WTC11 (cell line): Measurements from ENCODE around the gene MSL3B.

Experiments
- ATAC-seq: fragments of 200-7000 bp; cut with Tn5 transposase; 2 replicates; pipeline ENCODE4 v1.10.0; 2021; ENCODE audit warnings: mild to moderate bottlenecking, moderate library complexity
- CTCF ChIA-PET: fragments of 300-600 bp; sonication (Branson Sonifier 250); formaldehyde crosslinking; loops from one replicate; lab custom pipeline; 2021; ENCODE audit warnings: antibody characterized with exemption; lab: Charles Lee
- POLR2A ChIA-PET: fragments of 350-600 bp; sonication (Branson Sonifier 250); formaldehyde crosslinking; loops from one replicate; lab custom pipeline; 2021; ENCODE audit warnings: antibody characterized with exemption; lab: Charles Lee
- DNase-seq: peaks from one replicate; pipeline ENCODE4 v3.0.0; 2021; ENCODE audit warnings: low spot score
- H3K27ac Mint-ChIP-seq: 2 replicates; pipeline ENCODE4 v1.8.0; 2021; ENCODE audit warnings: mixed read lengths
- H3K27me3 Mint-ChIP-seq: 2 replicates; pipeline ENCODE4 v1.8.0; 2021; ENCODE audit warnings: low read depth, mild to moderate bottlenecking, moderate library complexity, mixed read lengths
- H3K36me3 Mint-ChIP-seq: 2 replicates; pipeline ENCODE4 v1.8.0; 2021; ENCODE audit warnings: mixed read lengths
- H3K4me1 Mint-ChIP-seq: 2 replicates; pipeline ENCODE4 v1.8.0; 2022; ENCODE audit warnings: mixed read lengths
- H3K4me3 Mint-ChIP-seq: 2 replicates; pipeline ENCODE4 v1.8.0; 2021; ENCODE audit warnings: mild to moderate bottlenecking, moderate library complexity, mixed read lengths
- H3K9me3 Mint-ChIP-seq: 2 replicates; pipeline ENCODE4 v1.8.0; 2021; ENCODE audit warnings: mixed read lengths
- ATF1 ChIP-seq: sonication (generic); formaldehyde crosslinking; IDR thresholded peaks from 2 replicates; pipeline ENCODE4 v1.8.1; 2023; ENCODE audit warnings: mild to moderate bottlenecking, moderate library complexity, missing genetic modification reagents
- ETV6 ChIP-seq: sonication (generic); formaldehyde crosslinking; IDR thresholded peaks from 2 replicates; pipeline ENCODE4 v1.8.1; 2022; ENCODE audit warnings: mild to moderate bottlenecking, missing genetic modification reagents
- FOXJ3 ChIP-seq: sonication (generic); formaldehyde crosslinking; IDR thresholded peaks from 2 replicates; pipeline ENCODE4 v1.9.0; 2021; ENCODE audit warnings: missing genetic modification reagents, mild to moderate bottlenecking, borderline replicate concordance
- JAZF1 ChIP-seq: fragments of 250-450 bp; sonication (Bioruptor Pico); IDR thresholded peaks from 2 replicates; pipeline ENCODE4 v1.9.0; 2021; ENCODE audit warnings: moderate library complexity, mild to moderate bottlenecking, inconsistent platforms
- MYBL2 ChIP-seq: sonication (generic); formaldehyde crosslinking; IDR thresholded peaks from 2 replicates; pipeline ENCODE4 v1.8.1; 2023; ENCODE audit warnings: mild to moderate bottlenecking, moderate library complexity, missing genetic modification reagents
- NFYB ChIP-seq: sonication (generic); formaldehyde crosslinking; conservative IDR thresholded peaks from 2 replicates; pipeline ENCODE4 v1.8.0; 2022; ENCODE audit warnings: low read depth, missing genetic modification reagents
- NR2C2 ChIP-seq: sonication (generic); formaldehyde crosslinking; IDR thresholded peaks from 2 replicates; pipeline ENCODE4 v1.8.0; 2022; ENCODE audit warnings: mild to moderate bottlenecking, missing genetic modification reagents
- NR3C1 ChIP-seq: sonication (generic); formaldehyde crosslinking; conservative IDR thresholded peaks from 2 replicates; pipeline ENCODE4 v1.8.1; 2023; ENCODE audit warnings: low read depth, mild to moderate bottlenecking, missing genetic modification reagents
- OVOL2 ChIP-seq: fragments of 250-450 bp; sonication (Bioruptor Pico); IDR thresholded peaks from 2 replicates; pipeline ENCODE4 v1.9.0; 2021; ENCODE audit warnings: mild to moderate bottlenecking, borderline replicate concordance
- PRRX2 ChIP-seq: fragments of 250-450 bp; sonication (Bioruptor Pico); IDR thresholded peaks from 2 replicates; pipeline ENCODE4 v1.8.0; 2021; ENCODE audit warnings: mild to moderate bottlenecking
- SMAD3 ChIP-seq: sonication (generic); formaldehyde crosslinking; IDR thresholded peaks from 2 replicates; pipeline ENCODE4 v1.8.0; 2022; ENCODE audit warnings: missing genetic modification reagents, mild to moderate bottlenecking, borderline replicate concordance
- TEAD1 ChIP-seq: sonication (generic); formaldehyde crosslinking; IDR thresholded peaks from 2 replicates; pipeline ENCODE4 v1.8.0; 2022; ENCODE audit warnings: mild to moderate bottlenecking, missing genetic modification reagents
- TP53 ChIP-seq: sonication (generic); formaldehyde crosslinking; IDR thresholded peaks from 2 replicates; pipeline ENCODE4 v1.8.1; 2023; ENCODE audit warnings: mild to moderate bottlenecking, missing genetic modification reagents
- ZBTB21 ChIP-seq: sonication (generic); formaldehyde crosslinking; IDR thresholded peaks from 2 replicates; pipeline ENCODE4 v1.8.1; 2023; ENCODE audit warnings: mild to moderate bottlenecking, missing genetic modification reagents, borderline replicate concordance
- ZNF138 ChIP-seq: sonication (generic); formaldehyde crosslinking; conservative IDR thresholded peaks from 2 replicates; pipeline ENCODE4 v1.8.1; 2022; ENCODE audit warnings: mild to moderate bottlenecking, moderate library complexity, missing genetic modification reagents
- ZNF219 ChIP-seq: sonication (generic); formaldehyde crosslinking; IDR thresholded peaks from 2 replicates; pipeline ENCODE4 v1.8.0; 2023; ENCODE audit warnings: missing genetic modification reagents, mild to moderate bottlenecking, borderline replicate concordance
- ZNF232 ChIP-seq: sonication (generic); formaldehyde crosslinking; IDR thresholded peaks from 2 replicates; pipeline ENCODE4 v1.8.0; 2022; ENCODE audit warnings: mild to moderate bottlenecking, missing genetic modification reagents
- ZNF263 ChIP-seq: sonication (generic); formaldehyde crosslinking; IDR thresholded peaks from 2 replicates; pipeline ENCODE4 v1.8.1; 2022; ENCODE audit warnings: low read depth, mild to moderate bottlenecking, moderate library complexity, missing genetic modification reagents
- ZNF416 ChIP-seq: fragments of 250-450 bp; sonication (Bioruptor Pico); IDR thresholded peaks from 2 replicates; pipeline ENCODE4 v1.9.0; 2021; ENCODE audit warnings: mild to moderate bottlenecking, inconsistent platforms
- TF ChIP-seq, protein P1 (sequence below): sonication (generic); formaldehyde crosslinking; IDR thresholded peaks from 2 replicates; pipeline ENCODE4 v1.8.1; 2022; ENCODE audit warnings: mild to moderate bottlenecking, missing genetic modification reagents, moderate library complexity, borderline replicate concordance
- TF ChIP-seq, protein P2 (sequence below): sonication (generic); formaldehyde crosslinking; IDR thresholded peaks from 2 replicates; pipeline ENCODE4 v1.8.1; 2022; ENCODE audit warnings: missing genetic modification reagents, borderline replicate concordance
- TF ChIP-seq, protein P3 (sequence below): sonication (generic); formaldehyde crosslinking; IDR thresholded peaks from 2 replicates; pipeline ENCODE4 v1.8.1; 2023; ENCODE audit warnings: mild to moderate bottlenecking, missing genetic modification reagents, borderline replicate concordance
- TF ChIP-seq, protein P4 (sequence below): sonication (generic); formaldehyde crosslinking; IDR thresholded peaks from 2 replicates; pipeline ENCODE4 v1.8.0; 2022; ENCODE audit warnings: missing genetic modification reagents
- TF ChIP-seq, protein P5 (sequence below): sonication (generic); formaldehyde crosslinking; IDR thresholded peaks from 2 replicates; pipeline ENCODE4 v1.8.0; 2022; ENCODE audit warnings: mild to moderate bottlenecking, missing genetic modification reagents

MSL3B gene

DNA sequence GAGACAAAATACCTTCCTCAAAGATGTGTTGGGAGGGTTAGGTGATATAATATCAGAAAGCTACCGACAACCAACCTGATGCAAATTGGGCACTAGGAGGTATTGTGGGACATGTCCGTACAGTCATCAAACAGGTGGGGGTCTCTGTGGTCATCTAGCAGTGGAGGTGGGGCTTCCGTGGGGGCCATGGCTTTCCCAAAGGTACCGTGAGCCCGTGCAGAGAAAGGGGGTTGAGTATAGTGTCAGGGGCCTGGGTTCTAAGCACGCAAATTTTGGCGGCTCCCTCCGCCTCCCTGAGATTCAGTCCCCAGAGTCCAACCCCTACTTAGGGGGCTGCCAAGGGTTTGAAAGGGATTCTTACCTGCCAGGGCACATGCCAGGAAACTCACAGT lies 46.5 kb downstream of the MSL3B start (continued):
- TF ChIP-seq, protein P1, sequence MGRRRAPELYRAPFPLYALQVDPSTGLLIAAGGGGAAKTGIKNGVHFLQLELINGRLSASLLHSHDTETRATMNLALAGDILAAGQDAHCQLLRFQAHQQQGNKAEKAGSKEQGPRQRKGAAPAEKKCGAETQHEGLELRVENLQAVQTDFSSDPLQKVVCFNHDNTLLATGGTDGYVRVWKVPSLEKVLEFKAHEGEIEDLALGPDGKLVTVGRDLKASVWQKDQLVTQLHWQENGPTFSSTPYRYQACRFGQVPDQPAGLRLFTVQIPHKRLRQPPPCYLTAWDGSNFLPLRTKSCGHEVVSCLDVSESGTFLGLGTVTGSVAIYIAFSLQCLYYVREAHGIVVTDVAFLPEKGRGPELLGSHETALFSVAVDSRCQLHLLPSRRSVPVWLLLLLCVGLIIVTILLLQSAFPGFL (CRISPR knock-in tag): no peak

DNA sequence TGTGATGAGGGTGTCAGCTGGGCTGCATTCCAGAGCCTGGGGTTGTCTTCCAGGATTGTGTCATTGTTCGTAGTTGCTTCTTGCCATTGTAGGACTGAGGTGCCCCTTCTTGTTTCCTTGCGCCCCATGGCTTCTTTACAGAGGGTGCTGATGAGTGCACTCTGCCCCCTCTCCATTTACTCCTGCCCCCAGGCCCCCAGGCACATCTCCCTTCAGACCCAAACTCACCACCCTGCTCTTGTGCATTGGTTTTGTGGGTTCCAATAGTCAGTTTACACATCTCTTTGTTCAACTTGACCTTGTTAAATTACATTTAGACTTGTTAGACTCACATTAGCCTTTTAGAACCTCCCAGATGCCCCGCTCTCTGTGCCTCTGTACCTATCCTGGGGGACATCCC lies 47.0 kb downstream of the MSL3B start:
- Mint-ChIP-seq H3K4me1 (peaks cover 5% of the 10 kb centered on the region; the same call in 1 of the 2 replicates), H3K27ac (no peak overlapping the region), H3K27me3 (no peaks in the 10 kb centered on the region), H3K4me3 (no peak overlapping the region), H3K36me3 (no peaks in the 10 kb centered on the region), H3K9me3 (peaks cover 1% of the 10 kb centered on the region; the same call in 1 of the 2 replicates)
- TF ChIP-seq TP53 (CRISPR knock-in tag) (no peak), ZNF232 (CRISPR knock-in tag) (no peak), MYBL2 (CRISPR knock-in tag) (no peak), ATF1 (CRISPR knock-in tag) (no peak), SMAD3 (CRISPR knock-in tag) (no peak), ETV6 (CRISPR knock-in tag) (no peak), ZNF219 (CRISPR knock-in tag) (no peak), TEAD1 (CRISPR knock-in tag) (no peak), ZNF263 (CRISPR knock-in tag) (no peak), PRRX2 (CRISPR knock-in tag) (no peak)
- TF ChIP-seq, protein P2, sequence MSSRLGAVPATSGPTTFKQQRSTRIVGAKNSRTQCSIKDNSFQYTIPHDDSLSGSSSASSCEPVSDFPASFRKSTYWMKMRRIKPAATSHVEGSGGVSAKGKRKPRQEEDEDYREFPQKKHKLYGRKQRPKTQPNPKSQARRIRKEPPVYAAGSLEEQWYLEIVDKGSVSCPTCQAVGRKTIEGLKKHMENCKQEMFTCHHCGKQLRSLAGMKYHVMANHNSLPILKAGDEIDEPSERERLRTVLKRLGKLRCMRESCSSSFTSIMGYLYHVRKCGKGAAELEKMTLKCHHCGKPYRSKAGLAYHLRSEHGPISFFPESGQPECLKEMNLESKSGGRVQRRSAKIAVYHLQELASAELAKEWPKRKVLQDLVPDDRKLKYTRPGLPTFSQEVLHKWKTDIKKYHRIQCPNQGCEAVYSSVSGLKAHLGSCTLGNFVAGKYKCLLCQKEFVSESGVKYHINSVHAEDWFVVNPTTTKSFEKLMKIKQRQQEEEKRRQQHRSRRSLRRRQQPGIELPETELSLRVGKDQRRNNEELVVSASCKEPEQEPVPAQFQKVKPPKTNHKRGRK (CRISPR knock-in tag): no peak
- TF ChIP-seq, protein P3, sequence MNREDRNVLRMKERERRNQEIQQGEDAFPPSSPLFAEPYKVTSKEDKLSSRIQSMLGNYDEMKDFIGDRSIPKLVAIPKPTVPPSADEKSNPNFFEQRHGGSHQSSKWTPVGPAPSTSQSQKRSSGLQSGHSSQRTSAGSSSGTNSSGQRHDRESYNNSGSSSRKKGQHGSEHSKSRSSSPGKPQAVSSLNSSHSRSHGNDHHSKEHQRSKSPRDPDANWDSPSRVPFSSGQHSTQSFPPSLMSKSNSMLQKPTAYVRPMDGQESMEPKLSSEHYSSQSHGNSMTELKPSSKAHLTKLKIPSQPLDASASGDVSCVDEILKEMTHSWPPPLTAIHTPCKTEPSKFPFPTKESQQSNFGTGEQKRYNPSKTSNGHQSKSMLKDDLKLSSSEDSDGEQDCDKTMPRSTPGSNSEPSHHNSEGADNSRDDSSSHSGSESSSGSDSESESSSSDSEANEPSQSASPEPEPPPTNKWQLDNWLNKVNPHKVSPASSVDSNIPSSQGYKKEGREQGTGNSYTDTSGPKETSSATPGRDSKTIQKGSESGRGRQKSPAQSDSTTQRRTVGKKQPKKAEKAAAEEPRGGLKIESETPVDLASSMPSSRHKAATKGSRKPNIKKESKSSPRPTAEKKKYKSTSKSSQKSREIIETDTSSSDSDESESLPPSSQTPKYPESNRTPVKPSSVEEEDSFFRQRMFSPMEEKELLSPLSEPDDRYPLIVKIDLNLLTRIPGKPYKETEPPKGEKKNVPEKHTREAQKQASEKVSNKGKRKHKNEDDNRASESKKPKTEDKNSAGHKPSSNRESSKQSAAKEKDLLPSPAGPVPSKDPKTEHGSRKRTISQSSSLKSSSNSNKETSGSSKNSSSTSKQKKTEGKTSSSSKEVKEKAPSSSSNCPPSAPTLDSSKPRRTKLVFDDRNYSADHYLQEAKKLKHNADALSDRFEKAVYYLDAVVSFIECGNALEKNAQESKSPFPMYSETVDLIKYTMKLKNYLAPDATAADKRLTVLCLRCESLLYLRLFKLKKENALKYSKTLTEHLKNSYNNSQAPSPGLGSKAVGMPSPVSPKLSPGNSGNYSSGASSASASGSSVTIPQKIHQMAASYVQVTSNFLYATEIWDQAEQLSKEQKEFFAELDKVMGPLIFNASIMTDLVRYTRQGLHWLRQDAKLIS (CRISPR knock-in tag): no peak
- ChIA-PET POLR2A (no interaction called here), CTCF (no interaction called here)
- DNase-seq (no peak), ATAC-seq (no peak)

DNA sequence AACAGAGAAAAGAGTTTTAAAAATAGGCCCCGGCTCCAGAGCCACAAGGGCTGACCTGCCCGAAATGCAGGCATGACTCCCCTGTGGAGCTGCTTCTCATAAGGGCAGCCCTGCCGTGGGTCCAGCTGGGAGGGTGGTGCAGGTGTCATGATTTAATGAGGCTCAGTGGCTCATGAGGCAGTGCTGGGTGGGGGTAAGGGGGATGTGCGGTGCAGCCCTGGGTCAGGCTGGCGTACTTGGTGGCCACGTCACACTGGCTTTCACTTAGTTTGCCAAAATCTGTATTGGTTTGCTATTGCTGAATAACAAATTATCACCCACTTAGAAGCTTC lies 47.4 kb downstream of the MSL3B start:
- Mint-ChIP-seq H3K9me3 (no peaks in the 10 kb centered on the region), H3K36me3 (no peaks in the 10 kb centered on the region), H3K27ac (no peak overlapping the region), H3K4me3 (no peak overlapping the region), H3K27me3 (no peaks in the 10 kb centered on the region), H3K4me1 (peaks cover 5% of the 10 kb centered on the region; the same call in 1 of the 2 replicates)
- DNase-seq: no peak
- ATAC-seq: no peak
- CTCF ChIA-PET: interaction anchor here (1.4 kb wide), 1 partner anchor 12 kb away, joined by 5 read pairs; no protein-coding TSS in a partner anchor
- POLR2A ChIA-PET: no interaction called here
- TF ChIP-seq NFYB: no peak
- no peak for TF ChIP-seq MYBL2 (CRISPR knock-in tag)
- TF ChIP-seq, protein P4, sequence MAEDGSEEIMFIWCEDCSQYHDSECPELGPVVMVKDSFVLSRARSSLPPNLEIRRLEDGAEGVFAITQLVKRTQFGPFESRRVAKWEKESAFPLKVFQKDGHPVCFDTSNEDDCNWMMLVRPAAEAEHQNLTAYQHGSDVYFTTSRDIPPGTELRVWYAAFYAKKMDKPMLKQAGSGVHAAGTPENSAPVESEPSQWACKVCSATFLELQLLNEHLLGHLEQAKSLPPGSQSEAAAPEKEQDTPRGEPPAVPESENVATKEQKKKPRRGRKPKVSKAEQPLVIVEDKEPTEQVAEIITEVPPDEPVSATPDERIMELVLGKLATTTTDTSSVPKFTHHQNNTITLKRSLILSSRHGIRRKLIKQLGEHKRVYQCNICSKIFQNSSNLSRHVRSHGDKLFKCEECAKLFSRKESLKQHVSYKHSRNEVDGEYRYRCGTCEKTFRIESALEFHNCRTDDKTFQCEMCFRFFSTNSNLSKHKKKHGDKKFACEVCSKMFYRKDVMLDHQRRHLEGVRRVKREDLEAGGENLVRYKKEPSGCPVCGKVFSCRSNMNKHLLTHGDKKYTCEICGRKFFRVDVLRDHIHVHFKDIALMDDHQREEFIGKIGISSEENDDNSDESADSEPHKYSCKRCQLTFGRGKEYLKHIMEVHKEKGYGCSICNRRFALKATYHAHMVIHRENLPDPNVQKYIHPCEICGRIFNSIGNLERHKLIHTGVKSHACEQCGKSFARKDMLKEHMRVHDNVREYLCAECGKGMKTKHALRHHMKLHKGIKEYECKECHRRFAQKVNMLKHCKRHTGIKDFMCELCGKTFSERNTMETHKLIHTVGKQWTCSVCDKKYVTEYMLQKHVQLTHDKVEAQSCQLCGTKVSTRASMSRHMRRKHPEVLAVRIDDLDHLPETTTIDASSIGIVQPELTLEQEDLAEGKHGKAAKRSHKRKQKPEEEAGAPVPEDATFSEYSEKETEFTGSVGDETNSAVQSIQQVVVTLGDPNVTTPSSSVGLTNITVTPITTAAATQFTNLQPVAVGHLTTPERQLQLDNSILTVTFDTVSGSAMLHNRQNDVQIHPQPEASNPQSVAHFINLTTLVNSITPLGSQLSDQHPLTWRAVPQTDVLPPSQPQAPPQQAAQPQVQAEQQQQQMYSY: no peak
- no peak for TF ChIP-seq FOXJ3
- no peak for TF ChIP-seq ZBTB21 (CRISPR knock-in tag)
- TF ChIP-seq JAZF1: no peak
- TF ChIP-seq NR3C1 (CRISPR knock-in tag): no peak
- no peak for TF ChIP-seq ZNF219 (CRISPR knock-in tag)
- TF ChIP-seq ZNF138 (CRISPR knock-in tag): no peak
- TF ChIP-seq, protein P5, sequence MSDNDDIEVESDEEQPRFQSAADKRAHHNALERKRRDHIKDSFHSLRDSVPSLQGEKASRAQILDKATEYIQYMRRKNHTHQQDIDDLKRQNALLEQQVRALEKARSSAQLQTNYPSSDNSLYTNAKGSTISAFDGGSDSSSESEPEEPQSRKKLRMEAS (CRISPR knock-in tag): no peak
- TF ChIP-seq NR2C2 (CRISPR knock-in tag): no peak
- TF ChIP-seq OVOL2 (CRISPR knock-in tag): no peak
- TF ChIP-seq ZNF416 (CRISPR knock-in tag): no peak
- no peak for TF ChIP-seq SMAD3 (CRISPR knock-in tag)
